ENCODE data around the gene MOGAT2.
"Not testable (repeated sequence)": the region's sequence is repeated elsewhere in the genome, so short reads cannot be mapped to it uniquely, and the experiment has no call there.

The MOGAT2 gene

DNA sequence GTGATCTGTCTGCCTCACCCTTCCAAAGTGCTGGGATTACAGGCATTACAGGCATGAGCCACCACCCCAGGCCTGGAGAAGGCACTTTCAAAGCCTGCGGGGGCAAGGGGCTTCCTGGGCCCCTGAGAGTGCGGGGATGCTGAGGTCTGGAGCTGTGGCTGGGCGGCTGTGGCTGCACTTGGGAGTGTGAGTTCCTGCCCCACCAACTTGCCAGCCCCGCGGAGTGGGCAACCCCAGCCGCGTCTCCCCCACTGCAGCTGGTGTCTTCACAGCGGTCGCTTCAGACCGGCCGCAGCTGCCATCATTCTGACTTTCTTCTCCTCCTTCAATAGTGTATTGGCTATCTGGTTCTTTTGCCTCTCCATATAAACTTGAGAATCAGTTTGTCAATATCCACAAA, 38.1 kb upstream of the MOGAT2 start:
- DNase-seq (ENCODE audit: low read depth, low spot score), result no peak
- no peak overlapping the region for H3K4me3 ChIP-seq (ENCODE audit: low read depth, low read length)
- TF ChIP-seq, protein P1, sequence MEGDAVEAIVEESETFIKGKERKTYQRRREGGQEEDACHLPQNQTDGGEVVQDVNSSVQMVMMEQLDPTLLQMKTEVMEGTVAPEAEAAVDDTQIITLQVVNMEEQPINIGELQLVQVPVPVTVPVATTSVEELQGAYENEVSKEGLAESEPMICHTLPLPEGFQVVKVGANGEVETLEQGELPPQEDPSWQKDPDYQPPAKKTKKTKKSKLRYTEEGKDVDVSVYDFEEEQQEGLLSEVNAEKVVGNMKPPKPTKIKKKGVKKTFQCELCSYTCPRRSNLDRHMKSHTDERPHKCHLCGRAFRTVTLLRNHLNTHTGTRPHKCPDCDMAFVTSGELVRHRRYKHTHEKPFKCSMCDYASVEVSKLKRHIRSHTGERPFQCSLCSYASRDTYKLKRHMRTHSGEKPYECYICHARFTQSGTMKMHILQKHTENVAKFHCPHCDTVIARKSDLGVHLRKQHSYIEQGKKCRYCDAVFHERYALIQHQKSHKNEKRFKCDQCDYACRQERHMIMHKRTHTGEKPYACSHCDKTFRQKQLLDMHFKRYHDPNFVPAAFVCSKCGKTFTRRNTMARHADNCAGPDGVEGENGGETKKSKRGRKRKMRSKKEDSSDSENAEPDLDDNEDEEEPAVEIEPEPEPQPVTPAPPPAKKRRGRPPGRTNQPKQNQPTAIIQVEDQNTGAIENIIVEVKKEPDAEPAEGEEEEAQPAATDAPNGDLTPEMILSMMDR (IDR thresholded peaks at IDR 0.05; ENCODE audit: low read depth, low read length), result no peak
- in situ Hi-C loops (cut with HindIII; ENCODE audit: low sequenced_read_pairs), result no loop called here

DNA sequence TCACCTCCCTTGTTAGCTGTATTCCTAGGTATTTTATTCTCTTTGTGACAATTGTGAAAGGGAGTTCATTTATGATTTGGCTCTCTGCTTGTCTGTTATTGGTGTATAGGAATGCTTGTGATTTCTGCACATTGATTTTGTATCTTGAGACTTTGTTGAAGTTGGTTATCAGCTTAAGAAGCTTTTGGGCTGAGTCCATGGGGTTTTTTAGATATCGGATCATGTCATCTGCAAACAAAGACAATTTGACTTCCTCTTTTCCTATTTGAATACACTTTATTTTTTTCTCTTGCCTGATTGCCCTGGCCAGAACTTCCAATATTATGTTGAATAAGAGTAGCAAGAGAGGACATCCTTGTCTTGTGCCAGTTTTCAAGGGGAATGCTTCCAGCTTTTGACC, 33.8 kb upstream of the MOGAT2 start:
- DNase-seq (ENCODE audit: low read depth, low spot score); in situ Hi-C loops (cut with HindIII; ENCODE audit: low sequenced_read_pairs); H3K4me3 ChIP-seq (ENCODE audit: low read depth, low read length): not testable (repeated sequence)

DNA sequence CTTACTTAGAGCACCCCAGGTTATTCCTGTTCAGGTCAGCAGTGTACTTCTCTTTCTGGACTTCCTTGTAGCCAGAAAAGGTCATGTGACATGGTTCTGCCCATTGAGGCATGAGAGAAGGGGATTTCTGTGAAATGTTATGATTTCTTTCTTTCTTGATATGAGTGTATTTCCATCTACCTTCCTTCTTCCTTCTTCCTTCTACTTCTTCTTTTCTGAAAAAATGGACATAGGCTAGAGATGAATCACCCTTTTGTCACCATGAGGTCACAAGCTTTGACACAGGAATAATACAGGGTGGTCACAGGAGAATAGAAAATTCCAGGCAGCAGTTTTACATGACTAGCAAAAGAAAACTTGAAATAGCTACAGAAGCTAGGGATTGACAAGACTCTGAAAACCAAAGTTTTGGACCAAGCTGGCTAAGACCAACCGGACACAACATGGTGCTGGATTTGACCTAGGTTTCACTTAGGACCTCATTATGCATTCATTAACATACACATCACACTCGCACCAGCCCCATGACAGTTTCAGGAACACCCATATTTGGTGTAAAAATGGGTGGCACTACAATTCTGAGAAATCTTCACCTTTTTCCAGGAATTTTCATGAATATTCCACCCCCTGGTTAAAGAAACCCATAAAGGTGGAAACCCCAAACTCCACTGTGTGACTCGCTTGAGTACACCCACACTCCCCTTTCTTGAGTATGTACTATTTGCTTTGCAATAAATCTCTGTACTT, 27.6 kb upstream of the MOGAT2 start:
- no peak for DNase-seq (ENCODE audit: low read depth, low spot score)
- TF ChIP-seq, protein P1 (IDR thresholded peaks at IDR 0.05; ENCODE audit: low read depth, low read length), result no peak
- in situ Hi-C loops (cut with HindIII; ENCODE audit: low sequenced_read_pairs), result no loop called here
- H3K4me3 ChIP-seq (ENCODE audit: low read depth, low read length), result no peak overlapping the region

DNA sequence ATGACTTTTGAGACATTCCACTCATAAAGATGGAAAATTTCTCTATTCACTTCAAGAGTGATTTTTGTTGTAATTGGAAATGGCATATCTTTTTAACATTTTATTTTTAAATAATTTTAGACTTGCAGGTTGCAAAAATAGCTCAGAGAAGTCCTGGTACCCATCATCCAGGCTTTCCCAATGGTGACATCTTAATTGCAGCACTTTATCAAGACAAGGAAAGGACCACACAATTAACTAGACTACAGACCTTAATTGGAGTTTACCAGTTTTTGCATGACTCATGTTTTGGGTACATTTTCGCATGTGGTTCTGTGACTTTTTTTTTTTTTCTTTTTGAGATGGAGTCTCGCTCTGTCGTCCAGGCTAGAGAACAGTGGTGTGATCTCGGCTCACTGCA, 25.8 kb upstream of the MOGAT2 start:
- in situ Hi-C loops (cut with HindIII; ENCODE audit: low sequenced_read_pairs), result no loop called here
- TF ChIP-seq, protein P1 (IDR thresholded peaks at IDR 0.05; ENCODE audit: low read depth, low read length), result no peak
- no peak for DNase-seq (ENCODE audit: low read depth, low spot score)
- H3K4me3 ChIP-seq (ENCODE audit: low read depth, low read length), result no peak overlapping the region

DNA sequence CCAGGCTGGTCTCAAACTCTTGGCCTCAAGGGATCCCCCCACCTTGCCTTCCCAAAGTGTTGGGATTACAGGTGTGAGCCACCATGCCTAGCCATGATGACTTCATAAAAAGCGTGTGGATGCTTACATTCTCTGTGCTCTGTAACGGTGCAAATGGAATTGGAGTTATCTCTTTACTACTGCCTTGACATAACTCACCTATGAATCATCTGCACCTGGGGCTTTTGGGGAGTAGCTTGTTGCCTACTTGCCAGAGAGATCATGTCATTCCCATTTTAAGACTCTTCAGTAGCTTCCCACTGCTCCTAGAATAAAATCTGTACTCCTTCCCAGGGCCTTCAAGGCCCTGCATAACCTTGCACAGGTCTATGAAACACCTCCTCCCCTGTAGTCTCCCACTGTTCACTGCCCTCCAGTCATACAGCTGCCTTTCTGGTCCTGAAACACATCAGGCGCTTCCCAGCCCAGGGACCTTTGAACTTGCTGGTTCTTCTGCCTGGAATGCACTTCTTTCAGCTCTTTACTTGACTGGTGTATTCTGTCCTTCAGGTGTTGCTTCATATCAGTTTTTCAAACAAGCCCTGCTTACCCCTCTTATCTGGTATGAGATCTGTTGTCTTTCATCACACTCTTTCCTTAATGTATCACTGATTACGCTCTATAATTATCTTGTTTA, 19.6 kb upstream of the MOGAT2 start:
- no peak overlapping the region for H3K4me3 ChIP-seq (ENCODE audit: low read depth, low read length)
- TF ChIP-seq, protein P1 (IDR thresholded peaks at IDR 0.05; ENCODE audit: low read depth, low read length), result no peak
- in situ Hi-C loops (cut with HindIII; ENCODE audit: low sequenced_read_pairs), result no loop called here
- no peak for DNase-seq (ENCODE audit: low read depth, low spot score)

DNA sequence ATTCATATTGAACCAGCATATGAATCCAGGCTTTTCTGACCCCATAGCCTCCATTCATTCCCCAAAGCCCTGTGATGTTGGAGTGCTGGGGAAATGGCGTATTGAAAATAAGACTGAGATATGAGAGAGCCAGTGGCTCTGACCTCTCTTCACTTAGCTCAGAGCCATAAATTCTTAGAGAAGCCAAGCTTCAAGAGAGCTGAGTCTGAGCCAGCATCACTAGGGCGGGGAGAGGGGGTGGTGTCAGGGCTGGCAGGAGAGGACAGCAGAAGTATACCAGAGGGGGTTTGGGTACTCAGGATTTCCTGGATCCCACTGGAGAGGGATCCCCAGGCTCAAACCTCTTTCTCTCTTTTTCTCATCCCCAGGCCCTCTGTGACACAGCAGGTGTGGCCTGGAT, 16.7 kb upstream of the MOGAT2 start:
- no peak for DNase-seq (ENCODE audit: low read depth, low spot score)

More for the DNA sequence above, 16.7 kb upstream of the MOGAT2 start:
- TF ChIP-seq, protein P1 (IDR thresholded peaks at IDR 0.05; ENCODE audit: low read depth, low read length), result no peak
- H3K4me3 ChIP-seq (ENCODE audit: low read depth, low read length), result no peak overlapping the region
- in situ Hi-C loops (cut with HindIII; ENCODE audit: low sequenced_read_pairs), result no loop called here

All from astrocyte of the spinal cord (primary cell).